Loucy (cell line): ENCODE measurements around the gene HABP2.

ENCODE experiments used
- CTCF ChIP-seq: fragments of 200-600 bp; sonication (generic); conservative IDR thresholded peaks from 2 replicates; pipeline ENCODE4 v1.5.1; 2014; ENCODE audit warnings: mild to moderate bottlenecking, antibody characterized with exemption, low read length
- EZH2phosphoT487 ChIP-seq: fragments of 200-600 bp; IDR thresholded peaks from 2 replicates; pipeline ENCODE4 v1.6.1; 2018; ENCODE audit warnings: antibody characterized with exemption, mild to moderate bottlenecking, moderate library complexity, borderline replicate concordance

GRCh38 chr10:113554214-113554613 lies 1.4 kb downstream of the HABP2 start:
- no peak for TF ChIP-seq CTCF
- no peak for TF ChIP-seq EZH2phosphoT487
